ENCODE results near the gene ADORA1.

DNA sequence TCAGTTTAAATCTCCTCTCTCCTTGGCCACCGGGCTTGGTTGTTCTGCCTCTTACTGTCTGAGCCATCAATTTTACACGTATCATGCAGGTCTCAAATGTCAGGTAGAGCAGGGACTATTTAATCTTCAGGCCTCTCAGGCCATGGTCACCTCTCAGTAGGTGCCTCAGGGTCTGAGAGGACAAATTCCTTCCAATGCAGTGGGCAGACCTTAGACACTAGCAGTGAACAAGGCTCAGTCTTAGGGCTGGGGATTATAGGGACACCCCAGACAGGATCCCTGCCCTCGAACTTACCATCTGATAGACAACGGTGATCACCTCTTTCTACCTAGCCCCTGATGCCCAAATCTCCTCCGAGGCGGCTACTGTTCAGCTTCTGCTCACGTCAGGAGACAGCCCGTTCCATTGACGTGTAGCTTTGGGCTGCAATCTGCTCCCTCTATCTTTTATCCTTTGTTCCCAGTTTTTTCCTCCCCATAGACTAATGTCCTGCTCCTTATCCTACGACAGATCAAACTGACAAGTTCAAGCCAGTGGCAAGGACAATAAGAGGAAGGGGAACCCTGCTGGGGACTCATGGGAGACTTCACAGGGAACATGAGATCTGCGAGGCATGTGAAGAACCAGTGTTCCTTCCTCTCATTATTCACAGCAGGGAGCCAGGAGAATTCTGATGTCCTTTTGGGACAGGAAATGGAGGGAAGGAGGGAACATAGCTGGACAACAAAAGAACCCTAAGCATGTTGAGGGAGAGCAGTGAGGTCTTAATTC is 40.3 kb upstream of the ADORA1 start:
- TF ChIP-seq, protein P1, sequence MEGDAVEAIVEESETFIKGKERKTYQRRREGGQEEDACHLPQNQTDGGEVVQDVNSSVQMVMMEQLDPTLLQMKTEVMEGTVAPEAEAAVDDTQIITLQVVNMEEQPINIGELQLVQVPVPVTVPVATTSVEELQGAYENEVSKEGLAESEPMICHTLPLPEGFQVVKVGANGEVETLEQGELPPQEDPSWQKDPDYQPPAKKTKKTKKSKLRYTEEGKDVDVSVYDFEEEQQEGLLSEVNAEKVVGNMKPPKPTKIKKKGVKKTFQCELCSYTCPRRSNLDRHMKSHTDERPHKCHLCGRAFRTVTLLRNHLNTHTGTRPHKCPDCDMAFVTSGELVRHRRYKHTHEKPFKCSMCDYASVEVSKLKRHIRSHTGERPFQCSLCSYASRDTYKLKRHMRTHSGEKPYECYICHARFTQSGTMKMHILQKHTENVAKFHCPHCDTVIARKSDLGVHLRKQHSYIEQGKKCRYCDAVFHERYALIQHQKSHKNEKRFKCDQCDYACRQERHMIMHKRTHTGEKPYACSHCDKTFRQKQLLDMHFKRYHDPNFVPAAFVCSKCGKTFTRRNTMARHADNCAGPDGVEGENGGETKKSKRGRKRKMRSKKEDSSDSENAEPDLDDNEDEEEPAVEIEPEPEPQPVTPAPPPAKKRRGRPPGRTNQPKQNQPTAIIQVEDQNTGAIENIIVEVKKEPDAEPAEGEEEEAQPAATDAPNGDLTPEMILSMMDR (IDR thresholded peaks at IDR 0.05; ENCODE audit: insufficient read depth, low read length, poor library complexity, severe bottlenecking), result no peak
- no peak for TF ChIP-seq EZH2phosphoT487 (conservative IDR thresholded peaks at IDR 0.05; ENCODE audit: low read length)

All from SU-DHL-6 (cell line).